Measurements from ENCODE around the gene TSPAN17. TPM values are rescaled to one million over a fixed set of nuclear protein-coding genes. Genes with fewer than 3 reads are reported as not detected.

TSPAN17 gene
- total RNA-seq, 6 experiments from 2014 or later = 10.9 to 20.8 (median 13.6) TPM

DNA sequence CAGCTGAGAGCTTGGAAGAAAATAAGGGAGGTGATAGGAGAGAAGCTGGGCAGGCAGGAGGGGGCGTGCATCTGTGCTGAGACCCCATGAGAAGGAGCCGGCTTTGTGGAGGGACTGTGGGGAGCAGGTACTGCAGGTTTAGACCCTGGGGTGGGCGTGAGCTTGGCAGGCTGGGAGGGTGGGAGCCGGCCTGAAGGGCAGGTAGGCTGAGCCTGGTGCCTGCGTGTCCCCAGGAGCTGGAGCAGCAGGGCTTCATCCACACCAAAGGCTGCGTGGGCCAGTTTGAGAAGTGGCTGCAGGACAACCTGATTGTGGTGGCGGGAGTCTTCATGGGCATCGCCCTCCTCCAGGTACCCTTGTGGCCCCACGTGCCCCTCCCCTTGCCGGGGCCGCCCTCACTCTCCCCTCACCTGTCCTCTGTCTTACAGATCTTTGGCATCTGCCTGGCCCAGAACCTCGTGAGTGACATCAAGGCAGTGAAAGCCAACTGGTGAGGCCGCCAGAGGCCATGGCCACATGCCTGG is 9.2 kb downstream of the TSPAN17 start:
- Histone ChIP-seq H3K27ac (no peak overlapping the region), H3K4me1 (peaks cover 0 to 13% (median 5%) of the 10 kb centered on the region in 4 donors), H3K36me3 (no peaks in the 10 kb centered on the region), H3K4me3 (no peak overlapping the region), H3K27me3 (no peaks in the 10 kb centered on the region), H3K9me3 (no peaks in the 10 kb centered on the region)
- TF ChIP-seq, protein P1, sequence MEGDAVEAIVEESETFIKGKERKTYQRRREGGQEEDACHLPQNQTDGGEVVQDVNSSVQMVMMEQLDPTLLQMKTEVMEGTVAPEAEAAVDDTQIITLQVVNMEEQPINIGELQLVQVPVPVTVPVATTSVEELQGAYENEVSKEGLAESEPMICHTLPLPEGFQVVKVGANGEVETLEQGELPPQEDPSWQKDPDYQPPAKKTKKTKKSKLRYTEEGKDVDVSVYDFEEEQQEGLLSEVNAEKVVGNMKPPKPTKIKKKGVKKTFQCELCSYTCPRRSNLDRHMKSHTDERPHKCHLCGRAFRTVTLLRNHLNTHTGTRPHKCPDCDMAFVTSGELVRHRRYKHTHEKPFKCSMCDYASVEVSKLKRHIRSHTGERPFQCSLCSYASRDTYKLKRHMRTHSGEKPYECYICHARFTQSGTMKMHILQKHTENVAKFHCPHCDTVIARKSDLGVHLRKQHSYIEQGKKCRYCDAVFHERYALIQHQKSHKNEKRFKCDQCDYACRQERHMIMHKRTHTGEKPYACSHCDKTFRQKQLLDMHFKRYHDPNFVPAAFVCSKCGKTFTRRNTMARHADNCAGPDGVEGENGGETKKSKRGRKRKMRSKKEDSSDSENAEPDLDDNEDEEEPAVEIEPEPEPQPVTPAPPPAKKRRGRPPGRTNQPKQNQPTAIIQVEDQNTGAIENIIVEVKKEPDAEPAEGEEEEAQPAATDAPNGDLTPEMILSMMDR (IDR thresholded peaks at IDR 0.05) = no peak
- no peak for TF ChIP-seq POLR2A (IDR thresholded peaks at IDR 0.05)
- ATAC-seq = no peak
- DNase-seq = no peak
- WGBS (ENCODE audit: insufficient coverage, low coverage, low lambda C conversion rate, missing lambda C conversion rate) = 92% methylated on average over 3 of the region's 13 CpGs
- intact Hi-C loops (cut with DNase I) = loop anchor here in 1 of 2 donors (10.0 kb wide), 2 partner anchors 242 to 298 kb away; partner anchors contain the start of gene CLTB

DNA sequence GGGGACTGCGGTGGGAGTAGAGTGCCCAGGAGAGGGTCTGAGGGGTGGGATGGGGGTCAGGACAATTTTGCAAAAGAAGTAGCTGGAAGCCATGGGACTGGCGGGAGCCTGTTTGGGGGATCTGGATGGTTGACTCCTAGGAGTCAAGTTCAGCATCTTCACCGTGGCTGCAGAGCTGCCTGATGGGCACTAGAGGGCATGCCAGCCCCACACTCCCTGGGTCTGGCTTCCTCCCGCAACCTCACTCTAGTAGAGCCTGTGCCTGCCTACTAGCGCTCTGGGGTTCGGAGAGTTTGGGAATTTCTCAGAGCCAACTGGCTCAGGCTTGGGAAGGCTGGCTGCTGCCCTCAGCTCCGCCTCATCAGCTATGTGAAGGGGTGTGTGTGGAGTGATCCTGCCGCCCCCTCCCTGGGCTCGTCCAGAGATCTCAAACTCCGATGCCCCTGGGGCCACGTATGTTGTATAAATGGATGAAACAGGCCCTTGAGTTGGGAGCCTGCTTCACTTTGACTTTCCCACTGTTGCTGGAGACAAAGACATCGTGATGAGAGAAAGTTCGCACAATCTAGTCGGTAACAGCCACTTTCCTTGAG is 10.8 kb downstream of the TSPAN17 start:
- 38% methylated on average over 7 of the region's 14 CpGs for WGBS (ENCODE audit: insufficient coverage, low coverage, low lambda C conversion rate, missing lambda C conversion rate)
- no peak overlapping the region for H3K4me3 ChIP-seq
- H3K36me3 ChIP-seq = no peaks in the 10 kb centered on the region
- H3K27me3 ChIP-seq = no peaks in the 10 kb centered on the region
- ATAC-seq = peak; percentile 83 to 90 (median 85)
- TF ChIP-seq, protein P1 (IDR thresholded peaks at IDR 0.05) = peak; percentile 67 to 88 (median 77)
- TF ChIP-seq POLR2A (IDR thresholded peaks at IDR 0.05) = no peak
- H3K4me1 ChIP-seq = peaks cover 0 to 13% (median 5%) of the 10 kb centered on the region in 4 donors
- no peak overlapping the region for H3K27ac ChIP-seq
- intact Hi-C loops (cut with DNase I) = loop anchor here in 1 of 2 donors (10.0 kb wide), 2 partner anchors 243 to 297 kb away; partner anchors contain the start of gene CLTB
- no peaks in the 10 kb centered on the region for H3K9me3 ChIP-seq
- DNase-seq = peak; percentile 72 to 74 (median 73)

DNA sequence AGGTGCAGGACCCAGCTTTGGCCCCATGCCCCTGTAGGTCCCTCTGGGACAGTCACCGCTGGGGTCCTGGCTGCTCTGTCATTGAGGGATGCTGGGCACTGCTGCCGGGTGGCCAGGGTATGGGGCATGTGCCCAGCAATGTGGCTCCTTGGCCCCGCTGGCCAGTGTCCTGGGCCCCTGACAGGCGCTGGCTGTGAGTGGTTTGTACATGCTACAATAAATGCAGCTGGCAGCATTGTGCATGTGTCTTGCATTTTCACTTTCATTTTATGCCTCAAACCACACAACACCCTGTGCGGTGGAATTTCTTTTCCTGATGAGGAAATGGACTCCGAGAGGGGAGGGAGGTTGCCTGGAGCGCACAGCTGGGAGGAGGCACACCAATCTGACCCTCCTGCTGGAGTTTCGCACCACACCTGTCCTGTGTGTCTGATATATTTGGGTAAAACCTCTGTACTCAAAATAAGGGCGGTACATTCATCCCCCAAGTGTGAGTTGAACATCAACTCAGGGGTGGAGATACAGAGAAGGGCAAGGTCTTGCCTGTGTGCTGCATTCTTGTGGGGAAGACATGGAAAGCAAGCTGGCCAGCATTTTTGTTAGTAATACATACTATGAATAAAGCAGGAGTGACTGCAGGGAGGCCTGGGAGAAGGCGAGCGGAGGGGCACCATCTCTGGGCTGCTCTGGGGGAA is 11.7 kb downstream of the TSPAN17 start:
- no peak for TF ChIP-seq POLR2A (IDR thresholded peaks at IDR 0.05)
- TF ChIP-seq, protein P1 (IDR thresholded peaks at IDR 0.05) = no peak
- Histone ChIP-seq H3K27ac (no peak overlapping the region), H3K27me3 (no peaks in the 10 kb centered on the region), H3K4me3 (peak overlapping the region in 1 of 3 donors; percentile 15), H3K9me3 (no peaks in the 10 kb centered on the region), H3K4me1 (peaks cover 0 to 17% (median 7%) of the 10 kb centered on the region in 4 donors), H3K36me3 (no peaks in the 10 kb centered on the region)
- DNase-seq (no peak), ATAC-seq (peak; percentile 54 to 76 (median 56))
- 23% methylated on average over 8 of the region's 11 CpGs for WGBS (ENCODE audit: insufficient coverage, low coverage, low lambda C conversion rate, missing lambda C conversion rate)
- intact Hi-C loops (cut with DNase I) = loop anchor here in 1 of 2 donors (10.0 kb wide), 2 partner anchors 244 to 296 kb away; partner anchors contain the start of gene CLTB

DNA sequence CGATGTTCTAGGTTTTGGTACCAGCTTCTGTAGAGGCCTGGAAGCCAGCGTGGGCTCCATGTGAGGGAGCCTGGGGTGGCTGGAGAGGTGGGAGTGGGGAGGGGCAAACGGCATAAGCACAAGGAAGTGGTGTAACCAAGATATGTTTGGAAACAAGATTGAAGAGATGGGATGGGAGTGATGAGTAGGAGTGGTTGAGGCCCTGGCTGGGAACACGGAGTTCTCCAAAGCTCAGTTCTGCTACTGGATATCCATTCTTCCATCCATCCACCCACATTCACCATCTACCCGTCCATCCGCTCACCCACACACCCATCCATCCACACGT is 12.2 kb downstream of the TSPAN17 start:
- Histone ChIP-seq H3K4me1 (peaks cover 0 to 17% (median 8%) of the 10 kb centered on the region in 4 donors), H3K4me3 (no peak overlapping the region), H3K36me3 (no peaks in the 10 kb centered on the region), H3K9me3 (no peaks in the 10 kb centered on the region), H3K27ac (no peak overlapping the region), H3K27me3 (no peaks in the 10 kb centered on the region)
- WGBS (ENCODE audit: insufficient coverage, low coverage, low lambda C conversion rate, missing lambda C conversion rate) = 73% methylated on average over 5 of the region's 7 CpGs
- TF ChIP-seq, protein P1 (IDR thresholded peaks at IDR 0.05) = no peak
- TF ChIP-seq POLR2A (IDR thresholded peaks at IDR 0.05) = no peak
- DNase-seq = no peak
- no peak for ATAC-seq
- intact Hi-C loops (cut with DNase I) = loop anchor here in 1 of 2 donors (10.0 kb wide), 2 partner anchors 245 to 295 kb away; partner anchors contain the start of gene CLTB

Data from right lobe of liver (tissue), 6 donors.